GM10847 (cell line): ENCODE data around the gene COPS8.

Experiments used
- POLR2A ChIP-seq: IDR thresholded peaks from 2 replicates; pipeline ENCODE4 v1.6.1; 2011; ENCODE audit not compliant: insufficient read length; ENCODE audit errors: extremely low read depth

The COPS8 gene

GRCh38 chr2:237085248-237086221 lies at the start of gene COPS8:
TSS of gene COPS8 (plus strand) at chr2:237085889. CDS start at chr2:237085965, 76 bp downstream.
- TF ChIP-seq POLR2A = peak; percentile 89

GRCh38 chr2:237039301-237040031 lies 46.2 kb upstream of the COPS8 start:
- no peak for TF ChIP-seq POLR2A

GRCh38 chr2:237041231-237041630 lies 44.5 kb upstream of the COPS8 start:
- no peak for TF ChIP-seq POLR2A

- TF ChIP-seq POLR2A = no peak
These were observed 43.6 kb upstream of the COPS8 start for GRCh38 chr2:237042101-237042500.

GRCh38 chr2:237043866-237044265 lies 41.8 kb upstream of the COPS8 start:
- no peak for TF ChIP-seq POLR2A

- no peak for TF ChIP-seq POLR2A
These were observed 41.4 kb upstream of the COPS8 start for GRCh38 chr2:237044281-237044680.

- no peak for TF ChIP-seq POLR2A
These were observed 40.2 kb upstream of the COPS8 start for GRCh38 chr2:237045449-237045848.

- no peak for TF ChIP-seq POLR2A
These were observed 37.1 kb upstream of the COPS8 start for GRCh38 chr2:237048595-237048994.

- TF ChIP-seq POLR2A = no peak
These were observed 33.8 kb upstream of the COPS8 start for GRCh38 chr2:237051861-237052260.

- no peak for TF ChIP-seq POLR2A
These were observed 32.6 kb upstream of the COPS8 start for GRCh38 chr2:237053066-237053465.

GRCh38 chr2:237055386-237056100 lies 30.1 kb upstream of the COPS8 start:
- TF ChIP-seq POLR2A = no peak

- no peak for TF ChIP-seq POLR2A
These were observed 29.3 kb upstream of the COPS8 start for GRCh38 chr2:237056287-237056875.

- no peak for TF ChIP-seq POLR2A
These were observed 28.6 kb upstream of the COPS8 start for GRCh38 chr2:237057107-237057506.

GRCh38 chr2:237057893-237058300 lies 27.8 kb upstream of the COPS8 start:
- TF ChIP-seq POLR2A = no peak

- no peak for TF ChIP-seq POLR2A
These were observed 27.3 kb upstream of the COPS8 start for GRCh38 chr2:237058423-237058822.
